SK-N-SH (cell line): ENCODE results near the gene NTM. TPM values are rescaled to one million over a fixed set of nuclear protein-coding genes. Genes with fewer than 3 reads are reported as not detected.
"Not testable (repeated sequence)": the region's sequence is repeated elsewhere in the genome, so short reads cannot be mapped to it uniquely, and the experiment has no call there.

Experiments used
- CTCF ChIA-PET: fragments of 300-600, 350-600 bp; formaldehyde crosslinking; extraction: SDS; loops from one replicate; lab custom pipeline; 2021; lab: Yijun Ruan, JAX
- POLR2A ChIA-PET: fragments of 350-600 bp; sonication (Branson Sonifier 250); formaldehyde crosslinking; extraction: SDS; loops from one replicate; lab custom pipeline; 2020; ENCODE audit warnings: antibody characterized with exemption, inconsistent platforms; lab: Yijun Ruan, JAX
- DNase-seq: peaks from one replicate; pipeline ENCODE4 v3.0.0; 2012
- H2AFZ ChIP-seq: fragments of 200-600 bp; sonication (generic); 2 replicates; pipeline ENCODE4 v1.8.1; 2016; ENCODE audit warnings: antibody characterized with exemption, mild to moderate bottlenecking, low read depth
- H3F3A ChIP-seq: fragments of 200-600 bp; sonication (generic); replicated peaks from 2 replicates; pipeline ENCODE3; 2016; ENCODE audit warnings: antibody characterized with exemption, mild to moderate bottlenecking; ENCODE audit not compliant: insufficient read depth
- H3K27ac ChIP-seq, 2 experiments: fragments of 200-500 bp in 1 of 2; fragments of 200-600 bp in 1 of 2; sonication (Bioruptor generic) in 1 of 2; sonication (generic), shearing (Covaris generic) in 1 of 2; 2 replicates each; pipeline versions ENCODE4 v1.5.1 to v1.6.1; 2014 to 2016; ENCODE audit warnings: low read depth in 2 of 2, inconsistent platforms in 1 of 2, low read length in 1 of 2, mild to moderate bottlenecking in 1 of 2, mixed read lengths in 1 of 2
- H3K27me3 ChIP-seq: fragments of 200-600 bp; sonication (generic), shearing (Covaris generic); 2 replicates; pipeline ENCODE4 v1.6.1; 2016; ENCODE audit warnings: mixed run types; ENCODE audit not compliant: insufficient read depth
- H3K36me3 ChIP-seq, 2 experiments: fragments of 200-500 bp in 1 of 2; fragments of 200-600 bp in 1 of 2; sonication (Bioruptor generic) in 1 of 2; sonication (generic) in 1 of 2; replicated peaks in 1 of 2; 2 replicates each; pipeline versions ENCODE3 to v1.5.1; 2014 to 2016; ENCODE audit warnings: low read length in 1 of 2, mild to moderate bottlenecking in 1 of 2; ENCODE audit not compliant: insufficient read depth in 2 of 2, control insufficient read depth in 1 of 2
- H3K4me1 ChIP-seq, 2 experiments: fragments of 200-500 bp in 1 of 2; fragments of 200-600 bp in 1 of 2; sonication (Bioruptor generic) in 1 of 2; sonication (generic), shearing (Covaris generic) in 1 of 2; 2 replicates each; pipeline versions ENCODE4 v1.5.1 to v1.6.1; 2014 to 2016; ENCODE audit warnings: low read depth in 1 of 2, low read length in 1 of 2, mixed run types in 1 of 2; ENCODE audit not compliant: insufficient read depth in 2 of 2, control insufficient read depth in 1 of 2
- H3K4me2 ChIP-seq: fragments of 200-600 bp; sonication (generic), shearing (Covaris generic); 2 replicates; pipeline ENCODE4 v1.6.1; 2017; ENCODE audit warnings: mixed run types
- H3K4me3 ChIP-seq, 2 experiments: fragments of 200-500 bp in 1 of 2; fragments of 200-600 bp in 1 of 2; sonication (Bioruptor generic) in 1 of 2; sonication (generic), shearing (Covaris generic) in 1 of 2; 2 replicates each; pipeline versions ENCODE4 v1.5.1 to v1.8.1; 2014 to 2016; ENCODE audit warnings: low read depth in 2 of 2, inconsistent platforms in 1 of 2, low read length in 1 of 2, mild to moderate bottlenecking in 1 of 2, mixed read lengths in 1 of 2, moderate library complexity in 1 of 2
- H3K79me2 ChIP-seq: fragments of 200-600 bp; sonication (generic); 2 replicates; pipeline ENCODE4 v1.8.1; 2017; ENCODE audit warnings: mild to moderate bottlenecking; ENCODE audit not compliant: insufficient read depth
- H3K9ac ChIP-seq: fragments of 200-600 bp; sonication (generic); 2 replicates; pipeline ENCODE4 v1.6.1; 2017; ENCODE audit warnings: mixed run types
- H3K9me2 ChIP-seq: fragments of 200-600 bp; sonication (generic); 2 replicates; pipeline ENCODE4 v1.6.1; 2017; ENCODE audit warnings: mixed run types
- H3K9me3 ChIP-seq: fragments of 200-600 bp; sonication (generic); 2 replicates; pipeline ENCODE4 v1.6.1; 2017; ENCODE audit warnings: mixed run types, mild to moderate bottlenecking, moderate library complexity
- H4K20me1 ChIP-seq: fragments of 200-600 bp; sonication (generic); 2 replicates; pipeline ENCODE4 v1.6.1; 2017; ENCODE audit warnings: mild to moderate bottlenecking, mixed run types; ENCODE audit not compliant: insufficient read depth
- CHD2 ChIP-seq: fragments of 150-350 bp; IDR thresholded peaks from 2 replicates; pipeline ENCODE4 v1.6.1; 2018; ENCODE audit warnings: low read length; ENCODE audit not compliant: partially characterized antibody
- EP300 ChIP-seq, 2 experiments: IDR thresholded peaks; 2 replicates each; pipeline versions ENCODE4 v1.4.0 to v1.6.1; 2012; ENCODE audit warnings: borderline replicate concordance in 1 of 2, low read depth in 1 of 2, low read length in 1 of 2
- EZH2phosphoT487 ChIP-seq: fragments of 200-600 bp; sonication (generic); IDR thresholded peaks from 2 replicates; pipeline ENCODE4 v1.6.1; 2017; ENCODE audit warnings: low read depth, mixed run types, mild to moderate bottlenecking, antibody characterized with exemption, moderate library complexity, borderline replicate concordance
- FOXJ3 ChIP-seq: sonication (generic); formaldehyde crosslinking; IDR thresholded peaks from 2 replicates; pipeline ENCODE4 v1.5.1; 2020; ENCODE audit warnings: mild to moderate bottlenecking, missing genetic modification reagents
- FOXM1 ChIP-seq: IDR thresholded peaks from 2 replicates; pipeline ENCODE4 v1.4.0; 2012; ENCODE audit warnings: low read depth, mild to moderate bottlenecking
- GATA2 ChIP-seq: sonication (generic); formaldehyde crosslinking; IDR thresholded peaks from 2 replicates; pipeline ENCODE4 v1.5.0; 2020; ENCODE audit warnings: mild to moderate bottlenecking, missing genetic modification reagents
- IRF3 ChIP-seq: fragments of 150-350 bp; IDR thresholded peaks from 2 replicates; pipeline ENCODE4 v1.6.1; 2016; ENCODE audit warnings: mild to moderate bottlenecking, low read depth, low read length
- MEF2A ChIP-seq: IDR thresholded peaks from 2 replicates; pipeline ENCODE4 v1.4.0; 2012; ENCODE audit warnings: low read depth, borderline replicate concordance
- NFIC ChIP-seq: IDR thresholded peaks from 2 replicates; pipeline ENCODE4 v1.4.0; 2012; ENCODE audit warnings: borderline replicate concordance
- PBX3 ChIP-seq: IDR thresholded peaks from 2 replicates; pipeline ENCODE4; 2012
- POLR2AphosphoS5 ChIP-seq: IDR thresholded peaks from 2 replicates; pipeline ENCODE4 v1.6.1; 2012; ENCODE audit warnings: low read depth, low read length
- RCOR1 ChIP-seq: fragments of 150-350 bp; IDR thresholded peaks from 2 replicates; pipeline ENCODE4 v1.6.1; 2017; ENCODE audit warnings: antibody characterized with exemption, low read length
- RXRA ChIP-seq: IDR thresholded peaks from 2 replicates; pipeline ENCODE4 v1.4.0; 2012; ENCODE audit warnings: low read depth, mild to moderate bottlenecking, borderline replicate concordance
- TAF1 ChIP-seq: IDR thresholded peaks from 2 replicates; pipeline ENCODE4 v1.6.1; 2012; ENCODE audit warnings: low read depth, mild to moderate bottlenecking, low read length, moderate library complexity, borderline replicate concordance
- TCF12 ChIP-seq: IDR thresholded peaks from 2 replicates; pipeline ENCODE4 v1.4.0; 2012
- ZBTB33 ChIP-seq: IDR thresholded peaks from 2 replicates; pipeline ENCODE4 v1.4.0; 2012; ENCODE audit warnings: low read depth, borderline replicate concordance
- WGBS: methylation state at CpG from one replicate; pipeline ENCODE4 v1.1.6; 2017; ENCODE audit warnings: low lambda C conversion rate; 5-methylcytosine and 5-hydroxymethylcytosine counted together
- polyA plus RNA-seq, 3 experiments: library from polyadenylated mRNA; depleted of rRNA; stranded (reverse); fragments of >200 nt; gene quantifications; 2 replicates each; pipeline ENCODE4 v1.2.3, GENCODE V29; 2012

NTM gene
- polyA plus RNA-seq, 1 of the 3 experiments (the other 2 are of a cell fraction): 20.0 TPM

DNA sequence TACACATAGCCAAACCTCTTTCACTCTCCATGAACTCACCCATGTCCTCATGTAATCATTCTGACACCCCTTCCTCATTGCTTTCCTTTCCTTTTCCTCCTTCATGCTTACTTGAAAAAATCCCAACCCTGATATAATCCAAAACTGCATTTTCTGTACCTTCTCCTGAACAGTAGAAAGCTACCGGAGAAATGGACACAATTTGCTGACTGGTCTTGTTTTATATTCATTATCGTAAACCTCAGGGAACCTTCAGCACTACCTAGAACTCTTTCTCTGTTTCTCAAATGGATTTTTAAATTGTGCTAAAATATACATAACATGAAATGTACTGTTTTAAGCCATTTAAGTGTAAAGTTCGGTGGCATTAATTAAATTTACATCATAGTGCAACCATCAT lies 996.9 kb downstream of the NTM start:
- Histone ChIP-seq H3K4me2 (no peak overlapping the region), H3K27me3 (no peaks in the 10 kb centered on the region), H3F3A (no peaks in the 10 kb centered on the region), H3K36me3 (no peaks in the 10 kb centered on the region), H3K9me2 (no peaks in the 10 kb centered on the region; the same call in 1 of the 2 replicates), H3K27ac (no peak overlapping the region), H3K4me1 (no peaks in the 10 kb centered on the region), H3K9me3 (no peaks in the 10 kb centered on the region), H4K20me1 (no peaks in the 10 kb centered on the region), H3K79me2 (no peaks in the 10 kb centered on the region), H2AFZ (no peak overlapping the region)
- POLR2A ChIA-PET: no interaction called here
- DNase-seq: no peak
- TF ChIP-seq TCF12 (no peak), EZH2phosphoT487 (no peak), EP300 (IDR thresholded peaks at IDR 0.05; ENCODE audit: borderline replicate concordance in 1 of 2, low read depth in 1 of 2, low read length in 1 of 2) (no peak), RCOR1 (no peak), GATA2 (CRISPR knock-in tag) (no peak), NFIC (no peak), ZBTB33 (no peak), RXRA (no peak), CHD2 (no peak), MEF2A (no peak), POLR2AphosphoS5 (no peak), PBX3 (no peak), TAF1 (no peak), FOXJ3 (CRISPR knock-in tag) (no peak), FOXM1 (no peak), IRF3 (no peak)
- TF ChIP-seq, all 33 proteins: peak for 0
- no peak overlapping the region for H3K4me3 ChIP-seq
- WGBS: 30% methylated on average over 3 of the region's 3 CpGs
- H3K9ac ChIP-seq: no peak overlapping the region
- CTCF ChIA-PET: no interaction called here

DNA sequence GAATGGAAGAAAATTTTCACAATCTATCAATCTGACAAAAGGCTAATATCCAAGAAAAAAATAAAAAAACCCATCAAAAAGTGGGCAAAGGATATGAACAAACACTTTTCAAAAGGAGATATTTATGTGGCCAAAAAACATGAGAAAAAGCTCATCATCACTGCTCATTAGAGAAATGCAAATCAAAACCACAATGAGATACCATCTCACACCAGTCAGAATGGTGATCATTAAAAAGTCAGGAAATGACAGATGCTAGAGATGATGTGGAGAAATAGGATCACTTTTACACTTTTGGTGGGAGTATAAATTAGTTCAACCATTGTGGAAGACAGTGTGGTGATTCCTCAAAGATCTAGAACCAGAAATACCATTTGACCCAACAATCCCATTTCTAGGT lies 999.7 kb downstream of the NTM start:
- CTCF ChIA-PET, H3K4me3 ChIP-seq, DNase-seq, H3K9me2 ChIP-seq, H3F3A ChIP-seq, H3K4me2 ChIP-seq, H3K9ac ChIP-seq, H2AFZ ChIP-seq, H3K9me3 ChIP-seq, H4K20me1 ChIP-seq, H3K79me2 ChIP-seq, POLR2A ChIA-PET, H3K27me3 ChIP-seq, H3K4me1 ChIP-seq, H3K36me3 ChIP-seq, H3K27ac ChIP-seq: not testable (repeated sequence)
